Measurements from ENCODE around the gene NR2C2AP. TPM values are rescaled to one million over a fixed set of nuclear protein-coding genes. Genes with fewer than 3 reads are reported as not detected.
A peak's percentile ranks its signal among the peaks of the same experiment; 100 is the strongest.

Gene NR2C2AP
- total RNA-seq (2021) (25.7 and 28.7 TPM in 2 replicates), Bru-seq, nascent RNA (percentile 69 among the genes with signal in this experiment), BruChase-seq, experiment 1, labeled RNA remaining after a 2-hour chase (percentile 84 among the genes with signal in this experiment), BruChase-seq, experiment 2, labeled RNA remaining after a 6-hour chase (percentile 89 among the genes with signal in this experiment)
- long read RNA-seq, transcript NR2C2AP-201 (5 exons, 1,293 nt) = major isoform, 11 of 23 reads
- long read RNA-seq, partial matches to known transcripts = 4 of 23 reads
- long read RNA-seq, other reads (novel, unspliced or antisense) = 6 of 23 reads

GRCh38 chr19:19203012-19203856 is at the start of gene NR2C2AP:
Gene NR2C2AP, minus strand, starts transcription at chr19:19203414. Its CDS starts 354 bp downstream, at chr19:19203060.
- CTCF ChIA-PET = interaction anchor here (1.0 to 1.6 kb wide), 2 partner anchors 10 to 22 kb away, joined by 3 read pairs; no protein-coding TSS in a partner anchor
- DNase-seq = peak; percentile 80 to 90
- Histone ChIP-seq H3K9me3 (ENCODE audit: insufficient read depth, low read depth) (no peaks in the 10 kb centered on the region), H3K4me1 (replicated peaks; ENCODE audit: insufficient read depth) (peaks cover 14% of the 10 kb centered on the region), H3K27me3 (ENCODE audit: insufficient read depth, low read depth) (peaks cover 16% of the 10 kb centered on the region; the same call in 1 of the 2 replicates), H3K9me2 (ENCODE audit: insufficient read depth) (no peaks in the 10 kb centered on the region), H3K79me2 (ENCODE audit: low read depth) (peaks cover 21% of the 10 kb centered on the region), H2AFZ (peak within 1 kb of the TSS; percentile 89), H3K27ac (peak within 1 kb of the TSS; percentile 68), H4K20me1 (ENCODE audit: insufficient read depth) (no peaks in the 10 kb centered on the region), H3K4me2 (peak within 1 kb of the TSS; percentile 83), H3K36me3 (ENCODE audit: low read depth) (no peaks in the 10 kb centered on the region), H3K4me3 (peak within 1 kb of the TSS; percentile 91), H3F3A (ENCODE audit: insufficient read depth, low read depth) (peaks cover 21% of the 10 kb centered on the region; the same call in 1 of the 2 replicates)
- TF ChIP-seq EZH2 (IDR thresholded peaks at IDR 0.05; ENCODE audit: low read depth) (no peak), CTCF (conservative IDR thresholded peaks at IDR 0.05) (no peak)
- TSS peak; percentile 73 for BruUV-seq (replicated peaks)
- intact Hi-C loops (cut with micrococcal nuclease; ENCODE audit: unreplicated experiment) = no loop called here
- POLR2A ChIA-PET (ENCODE audit: unreplicated experiment) = interaction anchor here (0.5 to 1.4 kb wide), 5 partner anchors 10 to 1573 kb away, joined by 3 to 66 read pairs (median 5); partner anchors contain the start of genes BORCS8 and ZNF66

GRCh38 chr19:19250196-19250801 is 47.1 kb upstream of the NR2C2AP start:
- TF ChIP-seq CTCF (conservative IDR thresholded peaks at IDR 0.05) (no peak), EZH2 (IDR thresholded peaks at IDR 0.05; ENCODE audit: low read depth) (no peak)
- Histone ChIP-seq H3K4me3 (no peak overlapping the region), H3K27ac (no peak overlapping the region), H3F3A (ENCODE audit: insufficient read depth, low read depth) (no peaks in the 10 kb centered on the region), H3K36me3 (ENCODE audit: low read depth) (no peaks in the 10 kb centered on the region), H4K20me1 (ENCODE audit: insufficient read depth) (no peaks in the 10 kb centered on the region), H3K27me3 (ENCODE audit: insufficient read depth, low read depth) (peaks cover 94% of the 10 kb centered on the region), H3K4me1 (replicated peaks; ENCODE audit: insufficient read depth) (no peaks in the 10 kb centered on the region), H2AFZ (no peak overlapping the region), H3K4me2 (no peak overlapping the region), H3K9me2 (ENCODE audit: insufficient read depth) (no peaks in the 10 kb centered on the region), H3K9me3 (ENCODE audit: insufficient read depth, low read depth) (no peaks in the 10 kb centered on the region), H3K79me2 (ENCODE audit: low read depth) (no peaks in the 10 kb centered on the region)
- ChIA-PET CTCF (no interaction called here), POLR2A (ENCODE audit: unreplicated experiment) (interaction anchor here (0.7 kb wide), 1 partner anchor 68 kb away, joined by 4 read pairs; no protein-coding TSS in a partner anchor)
- intact Hi-C loops (cut with micrococcal nuclease; ENCODE audit: unreplicated experiment) = no loop called here
- BruUV-seq (replicated peaks) = no TSS peak
- DNase-seq = no peak

GRCh38 chr19:19240476-19240875 is 37.3 kb upstream of the NR2C2AP start:
- ChIA-PET POLR2A (ENCODE audit: unreplicated experiment) (no interaction called here), CTCF (no interaction called here)
- TF ChIP-seq EZH2 (IDR thresholded peaks at IDR 0.05; ENCODE audit: low read depth) = no peak
- TF ChIP-seq CTCF (conservative IDR thresholded peaks at IDR 0.05) = no peak
- no peaks in the 10 kb centered on the region for H3K36me3 ChIP-seq (ENCODE audit: low read depth)
- H2AFZ ChIP-seq = no peak overlapping the region
- H3K27me3 ChIP-seq (ENCODE audit: insufficient read depth, low read depth) = peaks cover 38% of the 10 kb centered on the region
- DNase-seq = no peak
- no peak overlapping the region for H3K4me2 ChIP-seq
- no peaks in the 10 kb centered on the region for H3K9me2 ChIP-seq (ENCODE audit: insufficient read depth)
- no peaks in the 10 kb centered on the region for H3F3A ChIP-seq (ENCODE audit: insufficient read depth, low read depth)
- no peaks in the 10 kb centered on the region for H3K4me1 ChIP-seq (replicated peaks; ENCODE audit: insufficient read depth)
- no peaks in the 10 kb centered on the region for H4K20me1 ChIP-seq (ENCODE audit: insufficient read depth)
- no peak overlapping the region for H3K27ac ChIP-seq
- intact Hi-C loops (cut with micrococcal nuclease; ENCODE audit: unreplicated experiment) = no loop called here
- H3K79me2 ChIP-seq (ENCODE audit: low read depth) = no peaks in the 10 kb centered on the region
- no peak overlapping the region for H3K4me3 ChIP-seq
- no peaks in the 10 kb centered on the region for H3K9me3 ChIP-seq (ENCODE audit: insufficient read depth, low read depth)
- no TSS peak for BruUV-seq (replicated peaks)

Data from PC-9 (cell line).